ENCODE data around the gene CEP131. TPM values are rescaled to one million over a fixed set of nuclear protein-coding genes. Genes with fewer than 3 reads are reported as not detected.

Gene CEP131
- polyA plus RNA-seq, 1 donor from 2014 or later, result 21.3 TPM

DNA sequence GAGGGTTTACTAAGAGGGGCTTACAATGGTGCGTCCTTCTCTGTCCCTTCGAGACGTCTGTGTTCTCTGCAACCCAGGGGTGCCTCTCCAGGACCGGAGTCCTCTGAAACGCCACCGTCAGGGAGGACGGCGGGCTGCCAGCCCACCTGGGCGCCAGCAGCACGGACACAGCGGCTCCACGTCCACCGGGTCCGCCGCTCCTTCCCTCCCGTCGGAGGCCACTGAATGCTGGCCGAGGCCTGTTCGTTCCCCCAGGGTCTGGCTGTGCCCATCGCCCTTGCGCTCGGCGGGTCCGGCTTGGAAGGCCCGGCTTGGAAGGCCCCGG is 15.7 kb upstream of the CEP131 start:
- Histone ChIP-seq H3K9me2 (ENCODE audit: insufficient read depth, low read length) (no peaks in the 10 kb centered on the region), H3K27me3 (ENCODE audit: insufficient read depth, low read depth, low read length) (no peaks in the 10 kb centered on the region), H2AFZ (ENCODE audit: low read depth, low read length) (peak overlapping the region; percentile 8), H3K4me2 (ENCODE audit: low read length) (peak overlapping the region; percentile 62), H3K4me3 (ENCODE audit: low read length) (peak overlapping the region; percentile 99), H3K9ac (ENCODE audit: low read length) (peak overlapping the region; percentile 71), H3K36me3 (ENCODE audit: insufficient read depth, low read length) (no peaks in the 10 kb centered on the region), H3K79me2 (replicated peaks; ENCODE audit: insufficient read depth, low read length) (peaks cover 19% of the 10 kb centered on the region), H3K9me3 (ENCODE audit: low read length) (no peaks in the 10 kb centered on the region), H3F3A (ENCODE audit: insufficient read depth, low read length, poor library complexity, severe bottlenecking) (no peaks in the 10 kb centered on the region), H4K20me1 (ENCODE audit: insufficient read depth) (no peaks in the 10 kb centered on the region), H3K27ac (ENCODE audit: low read length) (no peak overlapping the region)
- TF ChIP-seq TAF1 (IDR thresholded peaks at IDR 0.05; ENCODE audit: low read depth), result no peak
- no peak for TF ChIP-seq POLR2AphosphoS5 (IDR thresholded peaks at IDR 0.05)
- TF ChIP-seq, protein P1, sequence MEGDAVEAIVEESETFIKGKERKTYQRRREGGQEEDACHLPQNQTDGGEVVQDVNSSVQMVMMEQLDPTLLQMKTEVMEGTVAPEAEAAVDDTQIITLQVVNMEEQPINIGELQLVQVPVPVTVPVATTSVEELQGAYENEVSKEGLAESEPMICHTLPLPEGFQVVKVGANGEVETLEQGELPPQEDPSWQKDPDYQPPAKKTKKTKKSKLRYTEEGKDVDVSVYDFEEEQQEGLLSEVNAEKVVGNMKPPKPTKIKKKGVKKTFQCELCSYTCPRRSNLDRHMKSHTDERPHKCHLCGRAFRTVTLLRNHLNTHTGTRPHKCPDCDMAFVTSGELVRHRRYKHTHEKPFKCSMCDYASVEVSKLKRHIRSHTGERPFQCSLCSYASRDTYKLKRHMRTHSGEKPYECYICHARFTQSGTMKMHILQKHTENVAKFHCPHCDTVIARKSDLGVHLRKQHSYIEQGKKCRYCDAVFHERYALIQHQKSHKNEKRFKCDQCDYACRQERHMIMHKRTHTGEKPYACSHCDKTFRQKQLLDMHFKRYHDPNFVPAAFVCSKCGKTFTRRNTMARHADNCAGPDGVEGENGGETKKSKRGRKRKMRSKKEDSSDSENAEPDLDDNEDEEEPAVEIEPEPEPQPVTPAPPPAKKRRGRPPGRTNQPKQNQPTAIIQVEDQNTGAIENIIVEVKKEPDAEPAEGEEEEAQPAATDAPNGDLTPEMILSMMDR (IDR thresholded peaks at IDR 0.05; ENCODE audit: poor library complexity, severe bottlenecking), result no peak
- TF ChIP-seq SMC3 (conservative IDR thresholded peaks at IDR 0.05; ENCODE audit: poor library complexity), result no peak
- TF ChIP-seq, protein P2, sequence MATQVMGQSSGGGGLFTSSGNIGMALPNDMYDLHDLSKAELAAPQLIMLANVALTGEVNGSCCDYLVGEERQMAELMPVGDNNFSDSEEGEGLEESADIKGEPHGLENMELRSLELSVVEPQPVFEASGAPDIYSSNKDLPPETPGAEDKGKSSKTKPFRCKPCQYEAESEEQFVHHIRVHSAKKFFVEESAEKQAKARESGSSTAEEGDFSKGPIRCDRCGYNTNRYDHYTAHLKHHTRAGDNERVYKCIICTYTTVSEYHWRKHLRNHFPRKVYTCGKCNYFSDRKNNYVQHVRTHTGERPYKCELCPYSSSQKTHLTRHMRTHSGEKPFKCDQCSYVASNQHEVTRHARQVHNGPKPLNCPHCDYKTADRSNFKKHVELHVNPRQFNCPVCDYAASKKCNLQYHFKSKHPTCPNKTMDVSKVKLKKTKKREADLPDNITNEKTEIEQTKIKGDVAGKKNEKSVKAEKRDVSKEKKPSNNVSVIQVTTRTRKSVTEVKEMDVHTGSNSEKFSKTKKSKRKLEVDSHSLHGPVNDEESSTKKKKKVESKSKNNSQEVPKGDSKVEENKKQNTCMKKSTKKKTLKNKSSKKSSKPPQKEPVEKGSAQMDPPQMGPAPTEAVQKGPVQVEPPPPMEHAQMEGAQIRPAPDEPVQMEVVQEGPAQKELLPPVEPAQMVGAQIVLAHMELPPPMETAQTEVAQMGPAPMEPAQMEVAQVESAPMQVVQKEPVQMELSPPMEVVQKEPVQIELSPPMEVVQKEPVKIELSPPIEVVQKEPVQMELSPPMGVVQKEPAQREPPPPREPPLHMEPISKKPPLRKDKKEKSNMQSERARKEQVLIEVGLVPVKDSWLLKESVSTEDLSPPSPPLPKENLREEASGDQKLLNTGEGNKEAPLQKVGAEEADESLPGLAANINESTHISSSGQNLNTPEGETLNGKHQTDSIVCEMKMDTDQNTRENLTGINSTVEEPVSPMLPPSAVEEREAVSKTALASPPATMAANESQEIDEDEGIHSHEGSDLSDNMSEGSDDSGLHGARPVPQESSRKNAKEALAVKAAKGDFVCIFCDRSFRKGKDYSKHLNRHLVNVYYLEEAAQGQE (IDR thresholded peaks at IDR 0.05; ENCODE audit: borderline replicate concordance), result no peak
- TF ChIP-seq MXI1 (conservative IDR thresholded peaks at IDR 0.05; ENCODE audit: poor library complexity, severe bottlenecking), result no peak
- no peak for TF ChIP-seq EP300 (conservative IDR thresholded peaks at IDR 0.05; ENCODE audit: poor library complexity, severe bottlenecking)

GRCh38 chr17:81237591-81238489 is 15.1 kb upstream of the CEP131 start:
- H3K4me3 ChIP-seq (ENCODE audit: low read length), result peak overlapping the region; percentile 99
- TF ChIP-seq MXI1 (conservative IDR thresholded peaks at IDR 0.05; ENCODE audit: poor library complexity, severe bottlenecking) (no peak), SMC3 (conservative IDR thresholded peaks at IDR 0.05; ENCODE audit: poor library complexity) (no peak), EZH2 (IDR thresholded peaks at IDR 0.05; ENCODE audit: borderline replicate concordance, insufficient read depth, low read length, poor library complexity, severe bottlenecking) (no peak), EP300 (conservative IDR thresholded peaks at IDR 0.05; ENCODE audit: poor library complexity, severe bottlenecking) (no peak), RAD21 (conservative IDR thresholded peaks at IDR 0.05) (no peak), TAF1 (IDR thresholded peaks at IDR 0.05; ENCODE audit: low read depth) (no peak), POLR2AphosphoS5 (IDR thresholded peaks at IDR 0.05) (no peak)
- TF ChIP-seq, protein P2 (IDR thresholded peaks at IDR 0.05; ENCODE audit: borderline replicate concordance), result no peak
- TF ChIP-seq, protein P1 (IDR thresholded peaks at IDR 0.05; ENCODE audit: poor library complexity, severe bottlenecking), result no peak
- H3K36me3 ChIP-seq (ENCODE audit: insufficient read depth, low read length), result no peaks in the 10 kb centered on the region
- H2AFZ ChIP-seq (ENCODE audit: low read depth, low read length), result no peak overlapping the region
- H3K4me2 ChIP-seq (ENCODE audit: low read length), result peak overlapping the region; percentile 62
- H4K20me1 ChIP-seq (ENCODE audit: insufficient read depth), result no peaks in the 10 kb centered on the region
- H3K9ac ChIP-seq (ENCODE audit: low read length), result peak overlapping the region; percentile 71
- H3K79me2 ChIP-seq (replicated peaks; ENCODE audit: insufficient read depth, low read length), result peaks cover 19% of the 10 kb centered on the region
- H3F3A ChIP-seq (ENCODE audit: insufficient read depth, low read length, poor library complexity, severe bottlenecking), result no peaks in the 10 kb centered on the region
- H3K9me3 ChIP-seq (ENCODE audit: low read length), result no peaks in the 10 kb centered on the region
- H3K27ac ChIP-seq (ENCODE audit: low read length), result no peak overlapping the region
- no peaks in the 10 kb centered on the region for H3K27me3 ChIP-seq (ENCODE audit: insufficient read depth, low read depth, low read length)
- H3K9me2 ChIP-seq (ENCODE audit: insufficient read depth, low read length), result no peaks in the 10 kb centered on the region
